ENCODE results near the gene GEMIN7. TPM values are rescaled to one million over a fixed set of nuclear protein-coding genes. Genes with fewer than 3 reads are reported as not detected.

GEMIN7 gene
- total RNA-seq, 4 donors from 2014 or later = 22.2 to 34.1 (median 27.9) TPM

DNA sequence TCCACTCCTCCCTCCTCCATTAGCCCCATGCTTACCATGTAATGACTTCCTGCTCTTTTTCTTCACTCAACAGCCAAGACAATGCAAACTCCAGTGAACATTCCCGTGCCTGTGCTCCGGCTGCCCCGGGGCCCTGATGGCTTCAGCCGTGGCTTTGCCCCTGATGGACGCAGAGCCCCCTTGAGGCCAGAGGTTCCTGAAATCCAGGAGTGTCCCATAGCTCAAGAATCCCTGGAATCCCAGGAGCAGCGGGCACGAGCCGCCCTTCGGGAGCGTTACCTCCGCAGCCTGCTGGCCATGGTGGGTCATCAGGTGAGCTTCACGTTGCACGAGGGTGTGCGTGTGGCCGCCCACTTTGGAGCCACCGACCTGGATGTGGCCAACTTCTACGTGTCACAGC is 11.0 kb downstream of the GEMIN7 start:
- TF ChIP-seq, protein P1, sequence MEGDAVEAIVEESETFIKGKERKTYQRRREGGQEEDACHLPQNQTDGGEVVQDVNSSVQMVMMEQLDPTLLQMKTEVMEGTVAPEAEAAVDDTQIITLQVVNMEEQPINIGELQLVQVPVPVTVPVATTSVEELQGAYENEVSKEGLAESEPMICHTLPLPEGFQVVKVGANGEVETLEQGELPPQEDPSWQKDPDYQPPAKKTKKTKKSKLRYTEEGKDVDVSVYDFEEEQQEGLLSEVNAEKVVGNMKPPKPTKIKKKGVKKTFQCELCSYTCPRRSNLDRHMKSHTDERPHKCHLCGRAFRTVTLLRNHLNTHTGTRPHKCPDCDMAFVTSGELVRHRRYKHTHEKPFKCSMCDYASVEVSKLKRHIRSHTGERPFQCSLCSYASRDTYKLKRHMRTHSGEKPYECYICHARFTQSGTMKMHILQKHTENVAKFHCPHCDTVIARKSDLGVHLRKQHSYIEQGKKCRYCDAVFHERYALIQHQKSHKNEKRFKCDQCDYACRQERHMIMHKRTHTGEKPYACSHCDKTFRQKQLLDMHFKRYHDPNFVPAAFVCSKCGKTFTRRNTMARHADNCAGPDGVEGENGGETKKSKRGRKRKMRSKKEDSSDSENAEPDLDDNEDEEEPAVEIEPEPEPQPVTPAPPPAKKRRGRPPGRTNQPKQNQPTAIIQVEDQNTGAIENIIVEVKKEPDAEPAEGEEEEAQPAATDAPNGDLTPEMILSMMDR (IDR thresholded peaks at IDR 0.05) = no peak
- no peak for DNase-seq (ENCODE audit: low spot score)
- no peak for ATAC-seq (ENCODE audit: low FRiP score)

GRCh38 chr19:45090606-45091005 is 11.5 kb downstream of the GEMIN7 start:
- no peak for ATAC-seq (ENCODE audit: low FRiP score)
- no peak for DNase-seq (ENCODE audit: low spot score)
- TF ChIP-seq, protein P1 (IDR thresholded peaks at IDR 0.05) = no peak

- ATAC-seq (ENCODE audit: low FRiP score) (peak; percentile 89), DNase-seq (ENCODE audit: low spot score) (peak; percentile 94)
- TF ChIP-seq, protein P1 (IDR thresholded peaks at IDR 0.05) = no peak
Measured at GRCh38 chr19:45091031-45091923, 12.2 kb downstream of the GEMIN7 start.

DNA sequence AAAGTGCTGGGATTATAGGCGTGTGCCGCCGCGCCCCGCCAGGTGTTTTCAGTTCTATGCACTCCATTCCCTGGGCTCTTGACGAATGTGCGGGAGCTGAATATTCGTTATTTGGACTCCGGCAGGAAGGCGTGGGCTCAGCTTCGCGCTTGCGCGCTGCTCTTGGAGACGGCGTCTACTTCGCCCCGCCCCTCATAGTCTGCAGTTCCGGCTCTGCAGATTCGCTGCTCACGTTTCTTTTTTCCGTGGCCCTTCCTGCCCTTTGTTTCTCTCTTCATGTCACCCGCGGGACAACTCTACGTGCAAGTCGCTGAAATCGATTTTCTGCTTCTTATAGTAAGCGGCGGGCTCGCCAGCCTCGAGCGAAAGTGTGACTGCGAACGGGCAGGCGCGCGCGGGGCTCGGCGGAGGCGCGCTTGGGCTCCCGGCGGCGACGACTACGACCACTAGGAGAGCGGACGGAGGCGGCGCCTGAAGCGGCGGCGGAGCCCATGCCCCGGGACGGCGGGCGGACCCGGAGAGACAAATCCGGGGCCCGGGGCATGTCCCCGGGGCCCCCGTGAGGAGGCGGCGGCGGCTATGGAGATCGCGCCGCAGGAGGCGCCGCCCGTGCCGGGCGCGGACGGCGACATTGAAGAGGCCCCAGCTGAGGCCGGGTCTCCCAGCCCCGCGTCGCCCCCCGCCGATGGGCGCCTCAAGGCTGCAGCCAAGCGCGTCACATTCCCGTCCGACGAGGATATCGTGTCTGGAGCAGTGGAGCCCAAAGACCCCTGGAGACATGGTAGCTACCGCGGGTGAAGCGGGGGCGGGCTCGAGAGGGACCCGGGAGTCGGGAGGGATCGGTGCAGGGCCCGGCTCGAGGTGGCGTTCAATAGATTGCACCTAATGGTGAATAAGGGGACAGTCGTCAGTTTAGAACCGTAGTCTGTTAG is 14.0 kb downstream of the GEMIN7 start, which contains the start of gene PPP1R37:
PPP1R37 (plus strand) TSS at position 433 of the 932 bp plus-strand sequence; CDS start at position 580, 147 bp downstream.
- TF ChIP-seq, protein P1 (IDR thresholded peaks at IDR 0.05) = peak in 1 of 3 donors; percentile 17
- DNase-seq (ENCODE audit: low spot score) = peak; percentile 61
- ATAC-seq (ENCODE audit: low FRiP score) = peak; percentile 85

- TF ChIP-seq, protein P1 (IDR thresholded peaks at IDR 0.05) = no peak
Measured at GRCh38 chr19:45094137-45094536, 15.1 kb downstream of the GEMIN7 start.

DNA sequence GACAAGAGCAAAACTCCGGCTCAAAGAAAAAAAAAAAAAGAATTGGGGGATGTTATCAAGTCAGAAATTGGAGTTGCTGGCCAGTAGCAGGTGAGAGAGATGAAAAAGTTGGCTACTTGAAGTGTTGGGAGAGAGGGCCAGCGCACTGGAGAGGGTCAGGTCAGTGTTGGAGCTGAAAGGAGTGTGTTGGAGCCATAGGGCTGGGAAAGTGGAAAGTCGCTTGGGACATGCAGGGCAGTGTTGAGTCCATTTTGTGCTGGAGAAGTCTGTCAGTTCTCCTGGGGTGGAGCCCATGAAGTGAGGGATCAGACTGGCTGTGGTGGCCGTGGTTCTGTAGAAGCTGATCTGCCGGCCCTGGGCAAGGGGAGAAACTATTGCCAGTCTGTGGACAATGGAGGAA is 15.6 kb downstream of the GEMIN7 start:
- ATAC-seq (ENCODE audit: low FRiP score) (no peak), DNase-seq (ENCODE audit: low spot score) (no peak)
- TF ChIP-seq, protein P1 (IDR thresholded peaks at IDR 0.05) = no peak

More at GRCh38 chr19:45094137-45094536, 15.1 kb downstream of the GEMIN7 start:
- no peak for ATAC-seq (ENCODE audit: low FRiP score)
- no peak for DNase-seq (ENCODE audit: low spot score)

Measured in omental fat pad (tissue), 4 donors.